PC-9 (cell line): ENCODE results near the gene C14orf93. TPM values are rescaled to one million over a fixed set of nuclear protein-coding genes. Genes with fewer than 3 reads are reported as not detected.
A peak's percentile ranks its signal among the peaks of the same experiment; 100 is the strongest.

Experiments
- BruUV-seq: library from RNA; stranded (reverse); fragments of 400-500 nt; replicated peaks from 2 replicates; lab custom pipeline; 2021; lab: Mats Ljungman, UMichigan
- CTCF ChIA-PET: fragments of 300-600 bp; sonication (Branson Sonifier 250); formaldehyde crosslinking; loops from one replicate; lab custom pipeline; 2022; ENCODE audit warnings: antibody characterized with exemption; lab: Charles Lee
- POLR2A ChIA-PET: fragments of 300-600 bp; sonication (Branson Sonifier 250); formaldehyde crosslinking; loops from one replicate; lab custom pipeline; 2022; ENCODE audit warnings: antibody characterized with exemption; ENCODE audit not compliant: unreplicated experiment; lab: Charles Lee
- DNase-seq, 2 experiments: peaks; one replicate each; pipeline versions ENCODE4 v3.0.0 to v3.0.0-alpha.2; 2015 to 2022; ENCODE audit warnings: mixed read lengths in 1 of 2
- H2AFZ ChIP-seq: fragments of 200-600 bp; sonication (generic); 2 replicates; pipeline ENCODE4 v1.8.1; 2017; ENCODE audit warnings: antibody characterized with exemption
- H3F3A ChIP-seq: fragments of 200-600 bp; sonication (generic); 2 replicates; pipeline ENCODE4 v1.8.1; 2017; ENCODE audit warnings: antibody characterized with exemption, mild to moderate bottlenecking, low read depth; ENCODE audit not compliant: insufficient read depth
- H3K27ac ChIP-seq: fragments of 200-600 bp; sonication (generic); 2 replicates; pipeline ENCODE4 v1.6.1; 2016; ENCODE audit warnings: mixed run types
- H3K27me3 ChIP-seq: fragments of 200-600 bp; sonication (generic); 2 replicates; pipeline ENCODE4 v1.6.1; 2016; ENCODE audit warnings: low read depth, mixed run types; ENCODE audit not compliant: insufficient read depth
- H3K36me3 ChIP-seq: fragments of 200-600 bp; sonication (generic); 2 replicates; pipeline ENCODE4 v1.6.1; 2016; ENCODE audit warnings: low read depth, mixed run types
- H3K4me1 ChIP-seq: fragments of 200-600 bp; sonication (generic); replicated peaks from 2 replicates; pipeline ENCODE4 v1.6.1; 2016; ENCODE audit warnings: mixed run types; ENCODE audit not compliant: insufficient read depth
- H3K4me2 ChIP-seq: fragments of 200-600 bp; sonication (generic); 2 replicates; pipeline ENCODE4 v1.6.1; 2017; ENCODE audit warnings: mixed run types
- H3K4me3 ChIP-seq: fragments of 200-600 bp; sonication (generic); 2 replicates; pipeline ENCODE4 v1.6.1; 2016; ENCODE audit warnings: mixed run types
- H3K79me2 ChIP-seq: fragments of 200-600 bp; sonication (generic); 2 replicates; pipeline ENCODE4 v1.6.1; 2017; ENCODE audit warnings: low read depth, mixed run types
- H3K9me2 ChIP-seq: fragments of 200-600 bp; sonication (generic); 2 replicates; pipeline ENCODE4 v1.8.1; 2017; ENCODE audit warnings: mild to moderate bottlenecking; ENCODE audit not compliant: insufficient read depth
- H3K9me3 ChIP-seq: fragments of 200-600 bp; sonication (generic); 2 replicates; pipeline ENCODE4 v1.8.1; 2016; ENCODE audit warnings: low read depth; ENCODE audit not compliant: insufficient read depth
- H4K20me1 ChIP-seq: fragments of 200-600 bp; sonication (generic); 2 replicates; pipeline ENCODE4 v1.8.1; 2017; ENCODE audit not compliant: insufficient read depth
- CTCF ChIP-seq: fragments of 200-600 bp; sonication (generic); conservative IDR thresholded peaks from 2 replicates; pipeline ENCODE4 v1.6.1; 2017; ENCODE audit warnings: mixed run types, antibody characterized with exemption, mild to moderate bottlenecking, moderate library complexity
- EZH2 ChIP-seq: fragments of 200-600 bp; sonication (generic); IDR thresholded peaks from 2 replicates; pipeline ENCODE4 v1.8.0; 2017; ENCODE audit warnings: antibody characterized with exemption, low read depth
- intact Hi-C: fragments of 100-400 bp; cut with micrococcal nuclease; formaldehyde crosslinking; loops from one replicate; pipeline ENCODE4 v1.10.0; 2022; ENCODE audit not compliant: unreplicated experiment
- total RNA-seq: library from RNA; stranded (reverse); gene quantifications from 2 replicates; pipeline ENCODE4 v1.2.3, GENCODE V29; 2021

The C14orf93 gene
- total RNA-seq, 1 experiment from 2014 or later = 13.9 TPM

GRCh38 chr14:22987291-22987690 is 22.7 kb downstream of the C14orf93 start:
- H3K27me3 ChIP-seq = no peaks in the 10 kb centered on the region
- peaks cover 3% of the 10 kb centered on the region; the same call in 1 of the 2 replicates for H3F3A ChIP-seq
- H3K4me3 ChIP-seq = no peak overlapping the region
- no peak overlapping the region for H3K27ac ChIP-seq
- no peak overlapping the region for H3K4me2 ChIP-seq
- no peaks in the 10 kb centered on the region for H3K9me2 ChIP-seq
- intact Hi-C loops = loop anchor here (2.0 kb wide), 1 partner anchor 122 kb away; no protein-coding TSS in a partner anchor
- H4K20me1 ChIP-seq = no peaks in the 10 kb centered on the region
- no peak for DNase-seq
- CTCF ChIA-PET = interaction anchor here (0.6 to 1.8 kb wide), 9 partner anchors 8 to 1541 kb away, joined by 3 to 12 read pairs (median 5); no protein-coding TSS in a partner anchor
- TF ChIP-seq EZH2 (no peak), CTCF (no peak)
- H3K4me1 ChIP-seq = 0 out of 2 replicates have a peak, but pooled peaks cover 4% of the 10 kb centered on the region
- no peaks in the 10 kb centered on the region for H3K36me3 ChIP-seq
- H3K9me3 ChIP-seq = no peaks in the 10 kb centered on the region
- H2AFZ ChIP-seq = no peak overlapping the region
- no peaks in the 10 kb centered on the region for H3K79me2 ChIP-seq
- BruUV-seq = no TSS peak
- POLR2A ChIA-PET = no interaction called here

GRCh38 chr14:22986508-22987054 is 23.4 kb downstream of the C14orf93 start:
- H3K79me2 ChIP-seq = peaks cover 7% of the 10 kb centered on the region
- H4K20me1 ChIP-seq = no peaks in the 10 kb centered on the region
- CTCF ChIA-PET = interaction anchor here (0.5 to 1.8 kb wide), 22 partner anchors 8 to 1541 kb away, joined by 3 to 21 read pairs (median 4); no protein-coding TSS in a partner anchor
- H3K9me2 ChIP-seq = no peaks in the 10 kb centered on the region
- H2AFZ ChIP-seq = no peak overlapping the region
- H3F3A ChIP-seq = peaks cover 3% of the 10 kb centered on the region; the same call in 1 of the 2 replicates
- TF ChIP-seq EZH2 (no peak), CTCF (peak; percentile 82)
- BruUV-seq = no TSS peak
- H3K4me2 ChIP-seq = no peak overlapping the region
- peak; percentile 60 to 70 for DNase-seq
- POLR2A ChIA-PET = interaction anchor here (0.5 to 0.6 kb wide), 2 partner anchors 66 to 179 kb away, joined by 3 to 6 read pairs; no protein-coding TSS in a partner anchor
- no peaks in the 10 kb centered on the region for H3K27me3 ChIP-seq
- H3K4me3 ChIP-seq = no peak overlapping the region
- 0 out of 2 replicates have a peak, but pooled peaks cover 4% of the 10 kb centered on the region for H3K4me1 ChIP-seq
- no peak overlapping the region for H3K27ac ChIP-seq
- intact Hi-C loops = loop anchor here (1.0 to 2.0 kb wide), 2 partner anchors 72 to 122 kb away; no protein-coding TSS in a partner anchor
- H3K36me3 ChIP-seq = no peaks in the 10 kb centered on the region
- H3K9me3 ChIP-seq = no peaks in the 10 kb centered on the region

- Histone ChIP-seq H3K9me2 (no peaks in the 10 kb centered on the region), H4K20me1 (no peaks in the 10 kb centered on the region), H2AFZ (no peak overlapping the region), H3F3A (peaks cover 3% of the 10 kb centered on the region; the same call in 1 of the 2 replicates), H3K79me2 (peaks cover 13% of the 10 kb centered on the region), H3K4me2 (no peak overlapping the region), H3K36me3 (no peaks in the 10 kb centered on the region), H3K27ac (no peak overlapping the region), H3K4me1 (0 out of 2 replicates have a peak, but pooled peaks cover 4% of the 10 kb centered on the region), H3K9me3 (no peaks in the 10 kb centered on the region), H3K27me3 (no peaks in the 10 kb centered on the region), H3K4me3 (no peak overlapping the region)
- BruUV-seq = no TSS peak
- POLR2A ChIA-PET = interaction anchor here (0.5 to 0.7 kb wide), 2 partner anchors 13 to 66 kb away, joined by 3 to 8 read pairs; no protein-coding TSS in a partner anchor
- no peak for TF ChIP-seq EZH2
- no peak for TF ChIP-seq CTCF
- CTCF ChIA-PET = interaction anchor here (0.5 to 1.8 kb wide), 21 partner anchors 8 to 545 kb away, joined by 3 to 21 read pairs (median 4); no protein-coding TSS in a partner anchor
- intact Hi-C loops = loop anchor here (1.0 to 2.0 kb wide), 2 partner anchors 72 to 123 kb away; no protein-coding TSS in a partner anchor
- DNase-seq = no peak
Observed at GRCh38 chr14:22985894-22986507, 23.9 kb downstream of the C14orf93 start.
